GM19324 (cell line): ENCODE results near the gene LCN2.

Source experiments
- ATAC-seq: cut with Tn5 transposase; IDR thresholded peaks from one replicate; pipeline ENCODE4 v1.9.1; 2021; ENCODE audit warnings: mild to moderate bottlenecking, moderate library complexity; ENCODE audit not compliant: unreplicated experiment, low FRiP score

The LCN2 gene

DNA sequence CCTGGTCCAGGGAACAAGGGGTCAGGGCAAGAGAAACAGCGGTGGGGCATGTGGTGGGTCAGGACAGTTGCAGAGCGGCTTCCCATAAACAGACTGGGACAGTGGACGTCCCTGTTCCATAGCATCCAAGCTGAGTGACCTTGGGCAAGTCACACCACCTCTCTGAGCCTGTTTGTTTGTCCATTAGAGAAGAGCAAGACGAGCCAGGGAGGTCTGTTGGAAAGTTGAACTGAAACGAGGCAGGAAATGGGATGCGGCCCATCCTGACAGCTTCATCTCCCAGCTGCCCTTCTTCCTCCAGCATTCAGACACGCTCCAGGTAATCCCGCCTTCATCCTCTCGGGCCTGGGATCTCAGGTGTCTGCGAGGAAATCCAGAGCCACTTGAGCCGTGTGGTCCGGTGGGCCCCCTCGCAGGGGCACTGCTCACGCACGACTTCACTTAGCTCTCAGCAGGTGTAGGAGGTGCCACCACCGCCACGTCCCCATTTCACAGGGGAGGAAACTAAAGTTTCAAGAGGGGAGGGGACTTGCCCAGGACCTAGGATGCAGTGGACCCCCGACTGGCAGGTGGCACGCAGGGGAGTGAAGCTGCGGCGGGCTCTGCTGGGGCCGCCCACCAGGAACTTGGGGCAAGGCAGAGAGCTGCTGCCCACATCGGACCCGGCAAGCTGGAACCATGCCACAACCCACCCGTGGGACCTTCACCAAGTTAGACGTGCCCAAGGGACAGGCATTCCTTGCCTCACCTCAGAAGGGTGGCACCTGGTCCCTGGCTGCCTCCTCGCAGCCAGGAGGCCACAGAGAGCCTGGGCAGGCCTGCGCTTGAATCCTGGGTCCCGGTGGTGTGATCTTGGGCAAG, 34.7 kb upstream of the LCN2 start:
- ATAC-seq, result no peak

- no peak for ATAC-seq
Observed at GRCh38 chr9:128115187-128116103, 33.8 kb upstream of the LCN2 start.

- ATAC-seq, result no peak
Observed at GRCh38 chr9:128116104-128117083, 32.9 kb upstream of the LCN2 start.

- no peak for ATAC-seq
Observed at GRCh38 chr9:128117613-128118471, 31.4 kb upstream of the LCN2 start.

DNA sequence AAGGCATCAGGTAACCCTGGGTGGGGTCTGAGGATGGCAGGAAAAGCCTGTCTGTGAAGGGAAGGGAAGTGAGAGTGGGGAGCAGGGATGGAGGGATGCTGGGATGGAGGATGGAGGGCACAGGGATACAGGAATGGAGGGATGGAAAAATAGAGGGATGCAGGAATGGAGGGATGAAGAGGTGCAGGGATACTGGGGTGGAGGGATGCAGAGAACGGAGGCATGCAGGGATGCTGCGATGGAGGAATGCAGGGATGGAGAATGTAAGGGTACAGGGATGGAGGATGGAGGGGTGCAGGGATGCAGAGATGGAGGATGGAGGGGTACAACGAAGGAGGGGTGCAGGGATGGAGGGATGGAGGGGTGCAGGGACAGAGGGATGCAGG, 30.8 kb upstream of the LCN2 start:
- no peak for ATAC-seq

- ATAC-seq, result no peak
Observed at GRCh38 chr9:128118971-128119665, 30.1 kb upstream of the LCN2 start.

GRCh38 chr9:128120061-128120740, 29.1 kb upstream of the LCN2 start:
- ATAC-seq, result no peak

DNA sequence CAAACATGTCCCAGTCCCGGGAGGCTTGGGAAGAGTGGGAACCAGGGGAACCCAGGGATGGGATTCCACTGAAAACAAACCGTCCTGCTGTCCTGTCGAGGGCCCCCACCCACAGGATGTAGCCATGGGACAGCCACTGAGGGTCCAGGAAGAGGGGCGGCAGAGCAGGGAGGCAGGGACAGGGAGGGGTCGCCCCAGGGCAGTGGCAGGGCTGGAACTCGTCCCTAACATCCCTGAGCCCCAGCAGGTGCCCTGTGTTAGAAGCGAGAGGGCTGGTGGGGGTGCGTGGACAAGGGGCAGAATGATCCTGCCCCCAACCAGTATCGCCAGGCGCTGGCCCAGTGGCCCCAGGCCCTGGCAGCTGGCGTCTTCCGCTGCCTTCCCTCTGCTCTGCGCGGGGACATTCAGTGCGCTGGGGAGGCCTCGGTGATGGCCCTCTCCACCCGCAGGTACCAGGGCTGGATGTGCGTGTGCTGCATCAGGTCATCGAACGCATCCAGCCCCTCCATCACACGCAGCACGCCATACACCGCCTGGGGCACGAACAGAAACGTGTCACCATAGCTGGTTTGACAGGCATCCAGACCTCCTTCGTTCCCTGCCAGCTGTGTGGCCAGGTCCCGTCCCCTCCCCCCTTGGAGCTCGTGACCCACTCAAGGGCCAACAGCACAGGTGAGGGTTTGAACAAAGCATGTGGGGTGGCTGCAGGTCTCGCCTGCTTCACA, 28.4 kb upstream of the LCN2 start:
- no peak for ATAC-seq

DNA sequence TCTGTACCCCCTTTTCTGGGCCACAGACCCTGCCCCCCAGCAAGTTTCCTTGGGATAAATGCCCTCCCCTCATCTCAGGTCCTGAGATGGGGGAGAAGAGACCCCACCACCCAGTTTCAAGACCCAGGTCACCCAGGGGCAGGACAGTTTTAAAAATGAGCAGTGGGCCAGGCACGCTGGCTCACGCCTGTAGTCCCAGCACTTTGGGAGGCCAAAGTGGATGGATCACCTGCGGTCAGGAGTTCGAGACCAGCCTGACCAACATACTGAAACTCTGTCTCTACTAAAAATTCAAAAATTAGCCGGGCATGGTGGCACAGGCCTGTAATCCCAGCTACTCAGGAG, 27.8 kb upstream of the LCN2 start:
- no peak for ATAC-seq

- ATAC-seq, result no peak
Observed at GRCh38 chr9:128121924-128122808, 27.1 kb upstream of the LCN2 start.

DNA sequence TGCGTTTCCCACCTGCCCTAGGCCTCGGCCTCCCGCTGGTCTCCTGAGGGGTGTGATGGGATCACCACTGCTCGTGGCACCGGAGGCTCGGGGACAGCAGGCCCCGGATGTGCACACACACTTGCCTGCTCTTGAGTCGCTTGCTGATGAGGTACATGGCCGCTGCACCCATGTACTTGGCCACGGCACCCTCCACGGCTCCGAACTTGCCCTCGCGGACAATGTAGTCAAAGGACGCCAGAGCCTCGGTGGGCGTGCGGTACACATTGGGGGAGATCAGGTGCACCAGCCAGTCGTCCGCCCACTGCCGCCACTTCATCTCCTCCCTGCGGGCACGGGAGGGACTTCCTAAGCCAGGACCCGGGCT, 26.5 kb upstream of the LCN2 start:
- ATAC-seq, result no peak

- ATAC-seq, result no peak
Observed at GRCh38 chr9:128123451-128124080, 25.7 kb upstream of the LCN2 start.

GRCh38 chr9:128124451-128124850, 24.8 kb upstream of the LCN2 start:
- ATAC-seq, result no peak

DNA sequence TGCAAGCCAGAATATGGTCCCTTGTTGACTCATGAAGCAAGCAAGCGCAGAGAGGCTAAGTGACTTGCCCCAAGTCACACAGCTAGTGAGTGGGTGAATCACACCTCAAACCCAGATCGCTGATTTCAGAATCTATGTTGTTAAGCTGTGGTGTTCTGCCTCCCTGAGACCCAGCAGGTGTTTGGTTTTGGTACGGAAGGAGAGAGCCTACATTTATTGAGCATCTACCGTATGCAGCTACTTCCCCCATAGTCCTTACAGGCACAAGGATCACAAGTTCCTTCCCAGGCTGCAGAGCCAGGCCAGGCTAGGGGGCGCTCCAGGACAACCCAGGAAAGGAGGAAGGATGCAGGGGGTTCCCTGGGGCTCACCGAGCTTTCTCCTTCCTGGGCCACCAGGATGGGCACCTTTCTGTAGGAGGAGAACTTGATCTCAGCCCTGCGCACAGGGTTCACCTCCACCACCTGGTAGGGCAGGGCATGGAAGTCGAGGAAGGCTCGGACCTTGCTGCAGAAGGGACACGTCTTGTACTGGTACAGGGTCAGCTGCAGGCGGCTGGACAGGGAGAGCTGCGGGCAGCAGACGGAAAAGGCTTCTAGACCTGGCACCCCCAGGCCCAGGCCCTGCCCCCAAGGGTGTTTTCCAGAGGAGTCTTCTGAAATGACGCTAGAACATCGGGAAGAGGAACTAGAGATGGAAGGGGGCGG, 24.2 kb upstream of the LCN2 start:
- no peak for ATAC-seq

GRCh38 chr9:128125580-128126354, 23.5 kb upstream of the LCN2 start:
- no peak for ATAC-seq
